Erythroblast (primary cell): ENCODE measurements around the gene OXCT1.

ENCODE experiments used
- GATA1 ChIP-seq: IDR thresholded peaks from 2 replicates; pipeline ENCODE4 v1.6.1; 2011; ENCODE audit warnings: low read depth, mild to moderate bottlenecking, control low read depth, low read length, moderate library complexity
- POLR2A ChIP-seq: IDR thresholded peaks from 2 replicates; pipeline ENCODE4 v1.6.1; 2011; ENCODE audit warnings: mild to moderate bottlenecking, low read length

GRCh38 chr5:41738710-41739354 lies 131.4 kb downstream of the OXCT1 start:
- TF ChIP-seq POLR2A (no peak), GATA1 (no peak)
